ENCODE results near the gene ZNF789. TPM values are rescaled to one million over a fixed set of nuclear protein-coding genes. Genes with fewer than 3 reads are reported as not detected.
A peak's percentile ranks its signal among the peaks of the same experiment; 100 is the strongest.

ZNF789 gene
- polyA plus RNA-seq, 12 donors = 15.6 to 59.2 (median 30.3) TPM; not detected in 1

DNA sequence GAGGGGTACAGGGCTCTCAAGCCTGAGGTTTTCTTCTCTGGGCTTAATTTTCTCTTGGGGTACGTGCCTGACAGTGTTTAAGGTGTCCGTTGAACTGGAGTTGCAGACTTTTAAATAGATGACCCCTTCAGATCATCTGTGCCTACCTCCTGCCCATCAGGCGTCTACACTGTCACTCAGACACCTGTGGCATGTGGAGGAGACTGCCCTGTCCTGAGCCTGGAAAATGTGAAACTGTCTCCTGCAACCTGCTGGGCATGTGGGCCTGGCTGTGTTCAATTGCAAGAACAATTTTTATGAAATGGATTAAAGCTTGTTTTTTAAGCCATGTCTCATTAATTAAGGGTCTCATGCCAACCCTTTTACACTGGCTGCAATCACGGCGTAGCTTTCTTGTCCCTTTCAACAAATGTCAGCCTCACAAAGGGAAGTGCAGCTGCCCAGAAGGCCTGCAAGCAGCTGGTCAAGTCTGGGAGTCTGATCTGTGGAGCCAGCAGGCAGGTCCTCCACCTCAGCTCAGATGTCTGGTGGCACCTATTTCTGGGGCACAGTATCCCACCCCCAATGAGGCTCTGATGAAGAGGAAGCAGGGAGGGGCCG lies 15.5 kb upstream of the ZNF789 start:
- no peak for DNase-seq

DNA sequence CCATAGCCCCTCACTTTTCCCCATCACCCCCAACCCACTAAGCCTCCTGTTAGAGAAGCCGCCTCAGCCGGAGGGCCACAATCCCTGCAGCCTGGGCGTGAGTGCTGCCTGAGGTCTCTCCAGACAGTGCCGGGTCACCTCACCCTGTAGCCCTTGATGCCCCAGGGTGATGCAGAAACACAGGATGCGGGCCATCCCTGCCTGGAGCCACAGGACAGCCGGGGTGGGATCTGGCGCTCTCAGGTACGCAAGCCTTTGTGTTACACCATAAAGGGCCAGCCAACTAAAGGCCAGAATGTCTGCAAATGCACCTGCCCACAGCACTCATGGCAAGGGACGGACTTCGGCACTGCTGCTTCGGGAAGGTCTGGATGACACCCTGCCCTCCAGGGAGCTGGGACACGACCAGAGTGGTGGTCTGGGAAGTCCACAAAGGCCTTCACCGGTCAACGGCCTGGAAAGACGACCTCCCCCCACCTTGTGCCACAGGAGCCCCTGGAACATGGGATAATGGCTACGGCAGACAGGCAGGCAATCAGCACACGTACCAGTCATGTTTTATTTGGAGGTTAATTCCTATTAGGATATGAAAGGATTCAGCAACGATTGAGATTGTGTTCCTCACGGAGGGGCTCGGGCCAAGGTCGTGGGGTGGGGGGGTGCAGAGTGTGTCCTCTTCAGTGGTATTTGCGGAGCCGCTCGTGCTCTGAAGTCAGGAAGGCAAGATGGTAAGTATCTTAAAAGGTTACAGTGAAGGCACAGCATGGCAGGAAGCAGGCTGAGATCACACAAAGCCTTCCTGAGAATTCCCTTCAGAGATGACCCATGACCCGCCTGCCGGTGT lies 14.8 kb upstream of the ZNF789 start:
- no peak for DNase-seq

DNA sequence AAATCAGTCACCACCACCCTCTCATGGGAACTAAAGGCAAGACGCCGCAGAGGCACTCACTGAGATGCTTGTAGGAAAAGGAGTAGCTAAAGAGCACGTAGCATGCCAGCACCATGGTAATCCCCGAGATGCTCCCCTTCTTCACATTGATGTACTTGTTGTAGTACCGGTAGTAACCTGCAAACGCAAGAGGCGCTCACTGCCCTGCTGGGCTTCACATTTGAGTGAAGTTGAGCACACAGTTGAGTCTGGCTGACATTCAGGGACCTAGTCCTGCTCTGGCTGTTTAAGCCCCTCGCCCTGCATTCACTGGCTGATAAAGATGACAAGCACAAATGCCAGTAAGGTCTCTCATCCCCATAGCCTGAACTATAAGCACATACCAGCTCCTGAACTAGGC lies 13.6 kb upstream of the ZNF789 start:
- no peak for DNase-seq

DNA sequence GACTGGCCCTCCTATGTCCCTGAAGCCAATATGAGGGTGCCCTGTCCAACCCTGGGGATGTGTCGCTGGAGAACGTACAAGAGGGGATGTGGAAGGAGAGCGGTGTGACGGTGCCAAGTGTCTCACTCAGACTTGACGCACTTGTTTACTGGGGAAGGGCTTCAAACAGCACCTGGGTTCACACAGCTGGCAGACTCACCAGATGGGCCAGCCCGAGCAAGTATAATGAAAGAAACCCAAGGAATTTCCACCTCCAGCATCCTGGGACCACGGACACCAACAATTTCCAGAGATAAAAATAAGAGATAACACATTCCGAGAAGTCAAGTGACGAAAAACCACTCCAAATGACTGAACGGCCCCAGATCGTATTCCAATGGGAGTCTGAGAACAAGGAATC lies 12.0 kb upstream of the ZNF789 start:
- no peak for DNase-seq

DNA sequence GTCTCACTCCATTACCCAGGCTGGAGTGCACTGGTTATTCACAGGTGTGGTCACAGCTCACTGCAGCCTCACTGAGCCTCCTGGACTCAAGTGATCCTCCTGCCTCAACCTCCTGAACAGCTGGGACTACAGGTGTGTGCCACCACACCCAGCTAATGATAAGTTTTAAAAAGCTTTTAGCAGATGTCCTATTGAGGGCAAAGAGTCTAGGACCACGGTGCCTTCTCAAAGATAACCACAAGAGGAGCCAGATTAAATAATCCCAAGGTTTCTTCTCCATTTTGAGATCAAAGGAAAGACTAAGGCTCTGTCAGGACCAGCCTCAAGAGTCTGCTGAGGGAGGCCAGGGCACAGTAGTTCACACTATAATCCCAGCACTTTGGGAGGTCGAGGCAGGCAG lies 11.5 kb upstream of the ZNF789 start:
- DNase-seq = no peak

DNA sequence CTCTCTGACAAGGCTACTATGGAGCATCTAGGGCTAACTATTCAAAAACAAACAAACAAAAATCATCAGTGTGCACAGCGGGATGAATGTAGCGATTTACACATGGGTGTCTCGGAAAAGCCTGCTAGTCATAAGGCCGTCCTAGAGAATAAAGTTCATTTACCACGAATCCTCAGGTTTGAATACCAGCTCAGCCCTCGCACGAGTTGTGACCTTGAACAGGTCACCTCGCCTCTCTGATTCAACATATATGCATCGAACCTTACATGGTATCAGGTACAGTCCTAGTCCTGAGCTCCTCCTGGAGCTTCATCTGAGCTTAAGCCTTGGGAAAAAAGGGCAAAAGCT lies 7.3 kb upstream of the ZNF789 start:
- no peak for DNase-seq

DNA sequence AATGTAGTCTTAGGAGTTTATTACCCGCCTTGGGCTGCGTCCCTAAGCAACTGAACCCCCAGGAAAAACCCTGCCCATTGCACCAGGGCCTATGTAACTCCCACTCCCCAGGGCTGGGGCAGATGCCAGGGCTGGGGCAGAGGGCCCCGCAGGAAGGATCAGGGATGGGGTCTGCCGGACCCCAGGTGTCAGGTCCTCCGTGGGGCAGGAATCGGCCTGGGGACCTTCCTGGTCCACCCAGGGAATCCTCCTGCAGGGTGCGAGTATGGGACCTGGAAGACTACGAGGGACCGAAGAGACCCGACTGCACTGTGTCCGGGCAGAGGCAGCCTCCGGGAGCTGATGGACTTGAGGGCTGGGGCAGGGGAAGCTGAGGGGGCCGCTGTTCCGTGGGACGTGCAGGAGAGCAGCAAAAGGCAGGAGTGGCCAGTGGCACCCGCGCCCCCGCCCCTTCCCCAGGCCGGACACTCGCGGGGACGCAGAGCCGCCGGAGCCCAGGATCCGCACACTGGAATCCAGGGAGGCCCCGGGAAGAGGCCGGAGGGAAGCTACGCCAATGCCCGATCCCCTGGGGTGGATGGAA lies 4.3 kb upstream of the ZNF789 start:
- DNase-seq = no peak

DNA sequence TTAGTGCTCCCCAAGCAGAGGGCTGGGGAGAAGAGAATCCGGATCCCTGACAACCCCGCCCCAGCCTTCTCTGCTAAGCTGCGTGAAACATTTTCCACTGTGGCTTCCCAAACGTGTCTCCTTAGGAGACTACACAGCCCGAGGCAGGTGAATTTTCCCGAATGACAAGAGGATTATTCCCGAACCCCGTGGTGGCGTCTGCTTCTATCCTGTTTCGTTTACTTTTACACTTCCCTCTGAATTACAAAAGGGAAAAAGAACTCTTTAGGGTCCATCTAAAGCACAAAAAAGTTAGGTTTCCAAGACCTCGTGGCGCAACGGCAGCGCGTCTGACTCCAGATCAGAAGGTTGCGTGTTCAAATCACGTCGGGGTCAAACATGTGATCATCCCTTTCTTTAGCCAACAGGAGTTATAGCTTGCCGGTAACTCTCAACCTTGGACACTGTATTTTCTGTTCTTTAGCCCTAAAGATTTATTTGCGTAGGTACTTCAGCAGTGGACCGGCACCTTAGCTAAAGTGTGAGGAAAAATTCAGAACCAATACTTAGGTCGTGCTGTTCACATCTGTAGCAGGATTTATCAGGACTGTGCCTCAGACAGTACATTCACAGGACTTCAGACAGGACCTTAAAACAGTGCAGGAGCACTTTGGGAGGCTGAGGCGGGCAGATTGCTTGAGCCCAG lies 3.2 kb upstream of the ZNF789 start:
- no peak for DNase-seq

DNA sequence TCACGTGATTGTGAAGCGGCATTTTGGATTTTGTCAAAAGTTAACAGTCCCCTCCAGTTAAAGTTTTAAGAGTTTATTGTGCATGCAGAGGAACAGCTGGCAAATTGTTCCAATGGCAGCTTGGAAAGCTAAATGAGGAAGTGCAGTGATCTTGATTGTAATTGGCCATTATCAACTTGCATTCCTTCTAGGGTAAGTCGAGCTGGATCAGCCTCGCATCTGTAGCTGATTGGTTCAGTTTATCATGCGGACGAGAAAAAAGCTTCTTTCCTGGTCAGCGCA lies 566 bp downstream of the ZNF789 start:
- peak; percentile 22 for DNase-seq

DNA sequence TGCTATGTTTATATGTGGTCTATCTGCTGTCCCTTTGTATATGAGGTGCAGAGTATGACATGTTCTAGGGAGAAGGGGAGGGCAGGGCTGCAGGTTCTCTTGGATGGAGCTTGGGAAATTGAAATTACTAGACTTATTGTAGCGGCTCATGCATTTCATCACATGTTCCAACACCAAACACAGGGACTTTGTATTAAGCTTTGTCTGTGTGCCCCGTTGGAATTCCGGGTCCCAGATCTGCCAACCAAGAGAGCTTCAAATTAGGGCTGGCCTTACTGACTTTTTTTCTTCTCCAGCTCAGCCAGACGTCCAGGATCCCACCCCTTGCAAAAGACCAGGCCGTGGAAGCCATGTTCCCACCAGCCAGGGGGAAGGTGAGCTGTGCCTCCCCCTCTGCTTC lies 3.4 kb downstream of the ZNF789 start:
- no peak for DNase-seq

DNA sequence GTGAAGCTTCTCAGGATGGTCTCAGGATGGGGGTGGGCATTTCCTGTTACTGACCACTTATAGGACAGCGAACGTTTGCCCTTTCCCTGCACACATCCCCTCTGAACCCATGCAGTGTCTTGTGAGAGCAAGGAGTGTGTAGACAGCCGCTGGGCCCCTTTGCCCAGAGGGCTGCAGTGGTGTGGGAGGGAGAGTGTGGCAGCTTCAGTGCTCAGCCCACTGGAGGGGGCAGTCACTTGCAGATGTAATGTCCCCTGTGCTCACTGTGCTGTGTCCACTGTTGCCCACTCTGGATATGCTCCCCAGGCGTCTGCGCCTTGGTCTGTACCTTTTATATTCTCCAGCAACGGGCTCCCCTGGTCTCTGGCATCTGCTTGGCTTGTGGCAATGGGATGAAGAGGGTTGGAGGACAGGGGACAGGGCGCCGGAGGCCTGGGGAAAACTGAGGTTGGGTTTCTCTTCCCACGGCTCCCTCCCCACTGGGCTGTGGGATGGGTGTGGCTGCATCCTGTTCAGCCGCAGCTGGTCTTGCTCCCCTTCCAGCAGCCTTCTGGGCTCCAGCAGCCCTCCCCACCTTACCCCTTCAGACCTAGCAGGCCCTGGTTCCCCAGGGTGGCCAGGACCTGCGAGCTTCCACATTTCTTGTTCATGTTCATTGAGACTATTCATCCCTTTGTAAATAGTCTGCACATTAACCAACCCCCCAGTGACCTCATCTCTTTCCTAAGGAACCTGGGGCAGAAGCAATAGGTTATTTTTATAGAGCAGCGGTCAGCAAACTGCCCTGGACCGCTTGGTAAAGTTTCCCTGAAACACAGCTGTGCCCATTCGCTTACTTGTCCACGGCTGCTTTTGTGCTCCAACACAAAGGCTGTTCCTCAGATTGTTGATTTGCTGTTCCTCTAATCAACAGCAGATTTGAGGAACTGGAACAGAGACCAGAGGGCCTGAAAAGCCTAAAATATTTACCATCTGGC lies 6.1 kb downstream of the ZNF789 start:
- DNase-seq = no peak

DNA sequence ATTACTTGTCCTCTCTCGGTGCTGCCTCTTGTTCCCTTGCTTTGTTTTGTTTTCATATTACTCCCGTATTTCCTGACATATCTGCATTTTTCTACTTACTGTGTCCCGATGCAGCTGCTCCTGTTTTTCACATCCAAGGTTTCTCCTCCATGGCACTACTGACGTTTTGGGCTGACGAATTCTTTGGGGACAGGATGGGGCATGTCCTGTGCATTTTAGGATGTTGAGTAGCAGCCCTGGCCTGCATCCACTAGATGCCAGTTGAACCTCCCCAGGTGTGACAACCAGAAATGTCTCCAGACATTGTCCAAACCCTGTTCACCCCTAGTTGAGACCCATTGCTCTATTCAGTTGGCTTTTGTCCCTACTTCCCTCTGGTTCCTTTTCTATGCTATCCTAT lies 12.4 kb downstream of the ZNF789 start:
- no peak for DNase-seq

DNA sequence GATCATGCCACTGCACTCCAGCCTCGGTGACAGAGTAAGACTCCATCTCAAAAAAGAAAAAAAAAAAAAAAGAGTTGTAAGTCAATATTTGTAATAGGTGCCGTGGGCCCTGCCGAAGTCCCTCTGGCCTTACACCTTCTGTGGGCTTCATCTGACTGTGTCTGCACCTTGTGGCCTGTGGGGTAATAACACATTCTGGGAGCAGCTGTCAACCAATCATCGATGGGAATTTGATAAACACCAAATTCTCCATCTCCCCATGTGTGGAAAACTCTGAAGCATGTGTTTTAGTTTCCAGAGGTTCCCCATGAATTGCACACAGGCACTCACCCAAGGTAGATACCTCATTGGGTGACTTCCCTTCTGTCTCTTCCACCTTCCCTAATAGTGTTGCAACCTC lies 16.5 kb downstream of the ZNF789 start:
- DNase-seq = no peak

DNA sequence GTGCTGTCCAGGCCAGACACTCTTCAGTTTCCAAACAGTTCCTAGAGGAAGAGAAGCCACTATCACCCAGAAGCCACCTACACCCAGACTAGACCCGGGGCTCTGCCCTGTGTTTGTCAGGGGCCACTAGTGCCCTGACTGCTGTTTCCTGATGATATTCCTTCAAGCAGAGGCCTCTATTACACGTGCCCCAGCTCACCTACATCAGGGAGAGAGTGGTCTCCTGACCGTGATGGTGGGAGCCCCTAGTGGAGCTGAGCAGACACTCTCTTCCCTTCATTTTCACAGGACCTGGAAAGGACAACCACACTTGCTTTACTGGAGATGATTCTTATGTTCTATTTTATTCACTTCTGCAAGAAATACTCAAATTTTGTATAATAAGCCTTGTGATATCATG lies 18.2 kb downstream of the ZNF789 start:
- no peak for DNase-seq

DNA sequence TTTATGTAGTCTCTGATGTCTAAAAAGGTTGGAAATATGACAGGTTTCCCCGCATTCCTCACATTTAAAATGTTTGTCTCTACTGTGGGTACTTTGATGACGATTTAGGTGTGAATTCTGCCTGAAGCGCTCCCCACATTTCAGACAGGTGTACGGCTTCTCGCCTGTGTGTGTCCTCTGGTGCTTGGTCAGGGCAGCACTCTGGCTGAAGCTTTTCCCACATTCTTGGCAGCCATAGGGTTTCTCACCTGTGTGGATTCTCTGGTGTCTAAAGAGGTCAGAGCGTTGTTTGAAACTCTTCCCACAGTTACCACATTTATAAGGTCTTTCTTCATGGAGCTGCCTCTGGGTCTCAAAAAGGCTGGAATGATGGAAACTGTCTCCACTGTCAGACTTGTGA lies 21.1 kb downstream of the ZNF789 start:
- DNase-seq = no peak

DNA sequence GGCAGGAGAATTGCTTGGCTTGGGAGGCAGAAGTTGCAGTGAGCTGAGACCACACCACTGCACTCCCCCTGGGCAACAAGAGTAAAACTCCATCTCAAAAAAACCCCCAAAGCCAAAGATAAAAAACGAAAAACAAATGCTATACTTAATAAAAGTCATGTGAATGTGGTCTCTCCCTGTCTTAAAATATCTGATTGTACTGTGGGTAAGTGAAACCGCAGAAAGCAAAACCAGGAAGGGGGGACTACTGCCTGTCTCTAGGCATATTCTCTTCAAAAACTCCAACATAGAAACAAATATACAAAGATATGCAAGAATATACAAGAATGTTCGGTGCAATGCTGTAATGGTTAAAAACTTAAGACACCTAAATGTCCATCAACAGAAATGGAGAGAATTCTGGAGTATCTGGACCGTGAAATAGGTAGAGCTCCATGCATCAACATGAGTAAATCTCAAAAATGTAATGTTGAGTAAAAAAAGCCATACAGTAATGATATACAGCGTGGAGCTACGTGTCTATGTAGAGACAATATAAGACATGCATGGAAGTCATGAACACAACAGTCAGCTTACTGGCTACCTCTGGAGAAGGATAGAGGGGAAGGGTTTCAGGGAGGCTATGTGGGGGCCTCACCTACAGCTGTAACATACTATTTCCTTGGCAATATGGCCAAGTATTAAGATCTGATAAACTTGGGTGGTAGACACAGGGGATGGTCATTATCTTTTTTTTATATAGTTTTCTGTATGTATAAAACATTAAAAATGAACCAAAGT lies 25.3 kb downstream of the ZNF789 start:
- no peak for DNase-seq

DNA sequence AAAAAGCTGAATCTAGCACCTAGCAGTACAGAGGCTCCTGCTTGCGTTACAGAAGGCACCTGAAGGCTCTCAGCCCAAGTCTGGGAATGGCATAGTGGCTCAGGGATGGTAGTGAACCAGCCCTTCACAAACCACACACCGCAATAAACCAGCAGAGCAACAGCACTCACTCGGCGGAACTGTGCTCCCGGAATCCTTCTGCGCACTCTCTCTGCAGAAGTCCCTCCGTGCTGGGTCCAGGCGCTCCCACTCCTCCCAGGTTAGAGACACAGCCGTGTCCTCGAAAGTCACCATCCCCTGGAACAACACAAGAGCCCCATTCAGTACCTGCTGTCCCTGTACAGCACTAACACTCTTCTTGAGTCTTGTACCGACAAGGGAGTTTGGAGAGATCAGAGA lies 25.9 kb downstream of the ZNF789 start:
- no peak for DNase-seq

DNA sequence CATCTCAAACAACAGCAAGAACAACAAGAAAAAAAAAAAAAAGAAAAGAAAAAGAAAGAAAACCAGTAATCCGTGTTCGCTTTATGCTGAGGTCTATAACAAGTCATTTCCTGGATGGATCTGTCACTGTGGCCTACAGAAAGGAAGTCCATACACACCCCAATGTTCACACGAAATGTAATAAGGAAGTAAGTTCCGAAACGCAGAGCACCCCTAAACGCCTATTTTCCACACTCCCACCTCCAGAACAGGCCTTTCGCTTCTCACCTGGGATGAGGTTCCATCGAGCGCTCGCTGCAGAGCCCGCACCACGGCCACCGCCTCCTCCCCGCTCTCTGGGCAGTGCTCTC lies 26.7 kb downstream of the ZNF789 start:
- peak; percentile 7 for DNase-seq

DNA sequence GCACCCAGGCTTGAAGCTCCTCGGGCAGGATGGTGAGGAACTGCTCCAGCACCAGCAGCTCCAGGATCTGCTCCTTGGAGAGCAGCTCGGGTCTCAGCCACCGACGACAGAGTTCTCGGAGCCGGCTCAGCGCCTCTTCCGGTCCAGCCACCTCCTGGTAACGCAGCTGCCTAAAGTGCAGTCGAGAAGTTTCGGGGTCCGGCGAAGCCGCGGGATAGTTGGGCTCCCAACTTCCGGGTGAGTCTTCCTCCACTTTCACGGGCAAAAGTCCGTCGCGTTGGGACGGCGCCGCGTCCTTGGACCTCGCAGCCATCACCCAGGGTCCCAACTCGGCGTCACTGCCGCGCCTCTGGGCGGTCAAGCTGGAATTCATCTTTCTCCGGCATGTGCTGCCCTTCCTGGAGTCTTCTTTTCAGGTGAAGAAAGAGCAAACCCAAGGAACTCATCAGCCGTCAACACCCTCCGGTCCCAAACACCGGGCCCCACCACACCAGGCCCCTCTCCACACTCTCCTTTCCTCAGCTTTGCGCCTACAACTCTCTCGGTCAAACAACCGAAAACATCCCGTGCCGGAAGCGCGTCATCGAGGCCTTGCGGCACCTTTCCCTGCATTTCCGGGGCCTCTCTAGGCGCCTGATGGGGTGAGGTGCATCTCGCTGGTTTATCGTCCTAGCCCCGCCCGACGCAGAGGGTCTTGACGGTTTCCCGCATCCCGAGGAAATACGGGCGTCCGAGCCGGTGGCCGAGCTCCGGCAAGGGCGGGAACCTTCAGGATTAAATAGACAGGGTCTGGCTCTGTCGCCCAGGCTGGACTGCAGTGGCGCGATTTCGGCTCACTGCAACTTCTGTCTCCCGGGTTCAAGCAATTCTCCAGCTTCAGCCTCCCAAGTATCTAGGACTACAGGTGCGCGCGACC lies 27.3 kb downstream of the ZNF789 start, which contains the start of gene ZNF394:
TSS of gene ZNF394 (minus strand) at position 561 of the 916 bp plus-strand sequence. CDS start at position 373, 188 bp downstream.
- peak; percentile 94 for DNase-seq

DNA sequence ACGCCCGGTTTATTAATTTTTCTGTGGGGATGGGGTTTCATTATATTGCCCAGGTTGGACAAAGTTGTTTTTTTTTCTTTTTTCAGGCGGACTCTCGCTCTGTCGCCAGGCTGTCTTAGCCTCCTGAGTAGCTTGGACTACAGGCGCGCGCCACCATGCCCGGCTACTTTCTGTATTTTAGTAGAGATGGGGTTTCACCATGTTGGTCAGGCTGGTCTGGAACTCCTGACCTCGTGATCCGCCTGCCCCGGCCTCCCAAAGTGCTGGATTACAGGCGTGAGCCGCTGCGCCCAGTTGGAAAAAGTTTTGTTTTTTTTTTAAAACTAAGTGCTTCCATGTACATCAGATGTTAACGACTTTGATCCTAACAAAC lies 27.9 kb downstream of the ZNF789 start:
- DNase-seq = no peak

Data from muscle of arm (tissue), 12 donors.